K562 (cell line): Measurements from ENCODE around the gene GPX6. TPM values are rescaled to one million over a fixed set of nuclear protein-coding genes. Genes with fewer than 3 reads are reported as not detected.

Experiments used
- AFF1 ChIP-seq, 2 experiments: fragments of 450-650 bp; IDR thresholded peaks; 2 replicates each; pipeline ENCODE4 v1.6.1; 2018; ENCODE audit warnings: mild to moderate bottlenecking in 2 of 2, low read depth in 1 of 2; ENCODE audit not compliant: partially characterized antibody in 2 of 2
- CHD4 ChIP-seq: fragments of 200-600 bp; sonication (generic); IDR thresholded peaks from 3 replicates; pipeline ENCODE4 v1.6.1; 2012; ENCODE audit warnings: low read depth, mild to moderate bottlenecking, mixed read lengths, low read length, inconsistent platforms; ENCODE audit not compliant: insufficient read depth, insufficient replicate concordance, poor library complexity, severe bottlenecking
- CREB3 ChIP-seq: fragments of 450-650 bp; conservative IDR thresholded peaks from 2 replicates; pipeline ENCODE4 v1.6.1; 2016; ENCODE audit warnings: missing genetic modification characterization, low read depth, mild to moderate bottlenecking, missing compliant biosample characterization, moderate library complexity
- FOXK2 ChIP-seq, 2 experiments: fragments of 450-650 bp; IDR thresholded peaks in 1 of 2; conservative IDR thresholded peaks in 1 of 2; 2 replicates each; pipeline ENCODE4 v1.6.1; 2016; ENCODE audit warnings: low read depth in 2 of 2, mild to moderate bottlenecking in 1 of 2
- FUS ChIP-seq: fragments of 200-400 bp; formaldehyde crosslinking; optimal IDR thresholded peaks from 2 replicates; pipeline ENCODE3; 2017; ENCODE audit warnings: low read depth, low read length
- HNRNPL ChIP-seq: fragments of 200-400 bp; formaldehyde crosslinking; IDR thresholded peaks from 2 replicates; pipeline ENCODE4 v1.6.1; 2017; ENCODE audit warnings: low read depth, mild to moderate bottlenecking, low read length
- HSF4 ChIP-seq: fragments of 250-450 bp; sonication (Bioruptor Pico); IDR thresholded peaks from 2 replicates; pipeline ENCODE4 v2.1.2; 2022; ENCODE audit warnings: mild to moderate bottlenecking, moderate library complexity, borderline replicate concordance
- MYNN ChIP-seq, 2 experiments: sonication (generic); formaldehyde crosslinking in 1 of 2; IDR thresholded peaks; 2 replicates each; pipeline versions ENCODE4 v1.5.0 to v1.6.1; 2016 to 2020; ENCODE audit warnings: antibody characterized with exemption in 1 of 2, missing genetic modification reagents in 1 of 2
- NR2C2 ChIP-seq, 2 experiments: fragments of 200-800 bp in 1 of 2; sonication (Bioruptor generic) in 1 of 2; sonication (generic) in 1 of 2; formaldehyde crosslinking in 1 of 2; IDR thresholded peaks; 2 replicates each; pipeline versions ENCODE4 v1.6.1 to v1.8.0; 2016 to 2022; ENCODE audit warnings: mild to moderate bottlenecking in 1 of 2, missing compliant biosample characterization in 1 of 2, missing genetic modification characterization in 1 of 2, missing genetic modification reagents in 1 of 2
- PHTF2 ChIP-seq: fragments of 250-450 bp; sonication (Bioruptor Pico); IDR thresholded peaks from 2 replicates; pipeline ENCODE4 v1.5.0; 2021; ENCODE audit warnings: mild to moderate bottlenecking
- POLR2H ChIP-seq: IDR thresholded peaks from 2 replicates; pipeline ENCODE4 v1.6.1; 2016; ENCODE audit warnings: missing genetic modification characterization, low read depth, mild to moderate bottlenecking, control low read depth, missing compliant biosample characterization, moderate library complexity
- RBFOX2 ChIP-seq: fragments of 200-400 bp; formaldehyde crosslinking; IDR thresholded peaks from 2 replicates; pipeline ENCODE4 v1.6.1; 2017; ENCODE audit warnings: low read depth, mild to moderate bottlenecking, low read length, moderate library complexity
- SPI1 ChIP-seq: IDR thresholded peaks from 2 replicates; pipeline ENCODE4 v1.6.1; 2011; ENCODE audit warnings: low read depth, low read length, control low read depth, borderline replicate concordance
- STAT5A ChIP-seq: IDR thresholded peaks from 2 replicates; pipeline ENCODE4 v1.6.1; 2012; ENCODE audit warnings: low read length, inconsistent platforms, borderline replicate concordance
- TAF9B ChIP-seq: fragments of 450-650 bp; IDR thresholded peaks from 2 replicates; pipeline ENCODE4 v1.6.1; 2018; ENCODE audit warnings: mild to moderate bottlenecking; ENCODE audit not compliant: partially characterized antibody
- ZKSCAN3 ChIP-seq: fragments of 250-450 bp; sonication (Bioruptor Pico); IDR thresholded peaks from 2 replicates; pipeline ENCODE4 v1.4.0; 2020
- ZNF830 ChIP-seq: fragments of 250-450 bp; sonication (Bioruptor Pico); IDR thresholded peaks from 2 replicates; pipeline ENCODE4 v1.5.0; 2021; ENCODE audit warnings: mild to moderate bottlenecking
- polyA plus RNA-seq, 8 experiments: library from polyadenylated mRNA; depleted of rRNA in 4 of 8; stranded (reverse) in 5 of 8; unstranded in 3 of 8; fragments of >200 nt; fragmentation: Nextera tagmentation in 2 of 8; fragmentation: Illumina TruSeq in 1 of 8; extraction: Ambion mirVana in 2 of 8; extraction: Trizol in 1 of 8; gene quantifications; 2 replicates each; pipeline versions ENCODE4 v1.2.1 to v1.2.3, GENCODE V29; 2011 to 2014; ENCODE audit warnings: inconsistent platforms in 1 of 8, missing spikeins in 1 of 8
- total RNA-seq, 7 experiments: library from RNA; depleted of rRNA in 6 of 7; stranded (reverse); fragments of >200 nt in 6 of 7; fragmentation: Illumina TruSeq in 2 of 7; extraction: Trizol in 2 of 7; gene quantifications; 2 replicates each; pipeline versions ENCODE4 v1.2.1 to v1.2.3, GENCODE V29; 2011 to 2021; ENCODE audit warnings: low replicate concordance in 1 of 7

Gene GPX6
- total and polyA plus RNA-seq, 9 of the 15 experiments (the other 6 are each of a cell fraction or from before 2014, with no cell fraction given) = not detected

- TF ChIP-seq AFF1 (IDR thresholded peaks at IDR 0.05; ENCODE audit: low read depth in 1 of 2, partially characterized antibody in 2 of 2) (peak; percentile 71 to 73), POLR2H (tag) (no peak; the same call in 1 of the 2 replicates), HSF4 (no peak), NR2C2 (CRISPR knock-in tag; IDR thresholded peaks at IDR 0.05) (no peak), NR2C2 (tag; IDR thresholded peaks at IDR 0.05) (no peak), FOXK2 (conservative IDR thresholded peaks at IDR 0.05 in 1 of 2, IDR thresholded peaks at IDR 0.05 in 1 of 2; ENCODE audit: low read depth in 2 of 2) (0 out of 4 replicates have a peak, but pooled peaks have one; percentile 17 to 30), FUS (no peak), SPI1 (no peak), TAF9B (no peak), ZKSCAN3 (CRISPR knock-in tag) (no peak), RBFOX2 (no peak; the same call in 1 of the 2 replicates), PHTF2 (0 out of 2 replicates have a peak, but pooled peaks have one; percentile 44), MYNN (IDR thresholded peaks at IDR 0.05) (no peak), MYNN (CRISPR knock-in tag; IDR thresholded peaks at IDR 0.05) (no peak), CREB3 (no peak), ZNF830 (no peak), HNRNPL (no peak), CHD4 (no peak), STAT5A (no peak)
Measured at GRCh38 chr6:28553384-28553985, 37.9 kb upstream of the GPX6 start (continued).
